Activated naive CD8-positive, alpha-beta T cell (primary cell): ENCODE data around the gene MED27.

Experiments
- H3K27ac Mint-ChIP-seq: one replicate; pipeline ENCODE4 v1.8.0; 2021; ENCODE audit warnings: mixed read lengths
- H3K27me3 Mint-ChIP-seq: one replicate; pipeline ENCODE4 v1.8.0; 2021; ENCODE audit warnings: mixed read lengths
- H3K36me3 Mint-ChIP-seq: one replicate; pipeline ENCODE4 v1.8.0; 2021; ENCODE audit warnings: mixed read lengths
- H3K4me1 Mint-ChIP-seq: one replicate; pipeline ENCODE4 v1.8.0; 2021; ENCODE audit warnings: low read depth, mixed read lengths
- H3K4me3 Mint-ChIP-seq: one replicate; pipeline ENCODE4 v1.8.0; 2021; ENCODE audit warnings: mild to moderate bottlenecking, mixed read lengths
- H3K9me3 Mint-ChIP-seq: one replicate; pipeline ENCODE4 v1.8.0; 2021; ENCODE audit warnings: low read depth, mixed read lengths

MED27 gene

GRCh38 chr9:131880833-131881583, 198.7 kb downstream of the MED27 start:
- Mint-ChIP-seq H3K4me3 (no peak overlapping the region), H3K4me1 (peaks cover 13% of the 10 kb centered on the region), H3K36me3 (peaks cover 6% of the 10 kb centered on the region), H3K27ac (no peak overlapping the region), H3K9me3 (no peaks in the 10 kb centered on the region), H3K27me3 (no peaks in the 10 kb centered on the region)

DNA sequence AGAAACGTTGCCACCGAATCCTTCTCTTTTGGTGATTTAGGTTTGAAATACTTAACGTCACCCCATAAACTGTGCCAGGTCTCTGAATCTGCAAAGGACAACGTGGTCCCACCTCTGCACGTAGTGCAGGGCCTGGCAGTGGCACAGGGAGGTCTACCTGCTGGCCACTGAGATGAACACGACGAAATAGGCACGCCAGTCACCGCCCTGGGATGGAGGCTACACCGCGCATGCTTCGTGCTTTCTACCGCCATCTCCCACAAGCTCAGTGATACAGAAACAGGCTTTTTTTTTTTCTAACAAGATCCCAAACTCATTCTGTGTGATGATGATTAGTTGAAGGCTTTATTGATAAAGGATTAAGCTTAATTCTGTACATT, 199.8 kb downstream of the MED27 start:
- H3K9me3 Mint-ChIP-seq = no peaks in the 10 kb centered on the region
- no peak overlapping the region for H3K4me3 Mint-ChIP-seq
- H3K27ac Mint-ChIP-seq = no peak overlapping the region
- H3K27me3 Mint-ChIP-seq = no peaks in the 10 kb centered on the region
- peaks cover 6% of the 10 kb centered on the region for H3K36me3 Mint-ChIP-seq
- H3K4me1 Mint-ChIP-seq = peaks cover 13% of the 10 kb centered on the region

DNA sequence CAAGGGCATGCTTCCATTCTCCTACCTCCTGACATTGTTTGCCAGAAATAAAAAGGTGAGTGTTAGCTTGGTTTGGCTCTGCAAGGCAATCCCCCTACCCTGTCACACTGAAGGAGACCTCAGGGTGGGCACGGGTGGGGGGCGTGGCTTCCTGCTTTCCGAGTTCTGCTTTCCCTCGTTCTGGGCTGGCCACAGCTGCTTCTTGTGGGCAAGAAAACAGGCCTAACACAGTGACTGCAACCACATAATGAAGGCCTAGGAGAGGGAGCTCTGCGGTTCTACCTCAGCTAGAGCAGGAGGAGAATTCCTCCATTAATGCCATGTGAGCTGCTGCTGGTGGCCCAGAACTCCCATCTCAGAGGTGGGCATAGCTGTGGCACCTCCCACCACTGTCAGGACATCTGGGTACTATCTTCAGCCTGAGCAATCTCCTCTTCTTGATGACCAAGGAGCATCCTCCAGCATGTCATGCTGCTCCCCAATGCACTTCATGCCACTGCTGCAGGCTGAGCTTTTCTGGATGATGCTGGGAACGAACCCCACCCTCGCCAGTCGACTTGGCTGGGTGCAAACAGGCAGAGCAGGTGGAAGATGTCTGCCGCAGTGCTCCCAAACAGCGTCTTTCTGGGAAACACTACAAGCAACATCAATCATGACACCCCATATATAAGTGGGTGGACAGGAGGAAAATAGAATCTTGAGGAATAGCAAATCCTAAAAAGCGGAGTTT, 200.3 kb downstream of the MED27 start:
- Mint-ChIP-seq H3K4me1 (peaks cover 13% of the 10 kb centered on the region), H3K4me3 (no peak overlapping the region), H3K36me3 (peaks cover 6% of the 10 kb centered on the region), H3K27ac (no peak overlapping the region), H3K9me3 (no peaks in the 10 kb centered on the region), H3K27me3 (no peaks in the 10 kb centered on the region)

DNA sequence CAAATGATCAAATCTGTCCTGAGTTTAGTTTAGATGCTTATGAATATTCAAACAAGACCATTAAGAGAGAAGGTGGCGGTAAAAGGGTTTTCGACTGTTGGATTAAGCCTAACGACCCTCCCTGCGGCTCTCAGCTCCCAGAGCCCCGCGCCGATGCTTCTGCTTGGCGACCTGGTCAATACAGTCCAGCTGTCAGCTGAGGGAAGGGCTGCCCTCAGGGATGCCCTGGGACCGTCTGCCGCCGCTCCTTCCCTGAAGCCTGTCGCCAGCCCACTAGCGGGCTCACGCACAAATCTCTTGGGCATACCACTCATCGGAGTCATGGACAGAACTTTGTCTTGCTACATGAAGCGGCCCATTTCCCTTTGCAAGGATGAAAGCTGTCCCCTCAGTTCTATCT, 203.2 kb downstream of the MED27 start:
- no peak overlapping the region for H3K4me3 Mint-ChIP-seq
- H3K9me3 Mint-ChIP-seq = no peaks in the 10 kb centered on the region
- H3K27me3 Mint-ChIP-seq = no peaks in the 10 kb centered on the region
- no peak overlapping the region for H3K27ac Mint-ChIP-seq
- H3K4me1 Mint-ChIP-seq = peaks cover 13% of the 10 kb centered on the region
- H3K36me3 Mint-ChIP-seq = peaks cover 4% of the 10 kb centered on the region

DNA sequence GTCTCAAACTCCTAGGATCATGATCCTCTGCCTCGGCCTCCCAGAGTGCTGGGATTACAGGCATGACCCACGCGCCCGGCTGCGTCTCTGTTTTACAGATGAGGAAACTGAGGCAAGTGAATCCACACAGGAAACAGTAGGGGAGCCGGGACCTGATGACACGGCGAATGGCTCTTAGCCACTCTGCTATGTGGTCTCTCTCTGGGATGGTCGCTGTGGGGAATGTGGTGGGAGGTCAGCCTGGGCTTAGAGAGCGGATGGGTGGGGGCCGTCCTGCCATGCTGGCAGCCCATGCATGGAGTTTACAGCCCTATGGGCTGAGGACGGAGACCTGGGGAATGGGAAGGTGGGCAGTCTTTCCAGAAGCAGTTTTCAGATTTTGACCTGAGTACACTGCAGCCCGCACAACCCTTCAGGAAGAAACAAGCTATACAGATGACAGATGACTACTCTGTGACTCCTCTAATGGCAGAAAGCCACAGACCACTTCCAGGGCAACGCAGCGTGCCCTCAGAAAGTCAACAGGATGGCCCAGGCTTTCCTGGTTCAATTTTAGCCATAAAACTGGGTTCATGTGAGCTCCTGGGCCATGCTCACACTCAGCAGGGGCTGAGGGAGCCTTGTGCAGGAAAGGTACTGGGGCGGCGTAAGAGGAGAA, 203.7 kb downstream of the MED27 start:
- Mint-ChIP-seq H3K4me1 (peaks cover 13% of the 10 kb centered on the region), H3K27me3 (no peaks in the 10 kb centered on the region), H3K9me3 (no peaks in the 10 kb centered on the region), H3K36me3 (peaks cover 4% of the 10 kb centered on the region), H3K4me3 (no peak overlapping the region), H3K27ac (no peak overlapping the region)

DNA sequence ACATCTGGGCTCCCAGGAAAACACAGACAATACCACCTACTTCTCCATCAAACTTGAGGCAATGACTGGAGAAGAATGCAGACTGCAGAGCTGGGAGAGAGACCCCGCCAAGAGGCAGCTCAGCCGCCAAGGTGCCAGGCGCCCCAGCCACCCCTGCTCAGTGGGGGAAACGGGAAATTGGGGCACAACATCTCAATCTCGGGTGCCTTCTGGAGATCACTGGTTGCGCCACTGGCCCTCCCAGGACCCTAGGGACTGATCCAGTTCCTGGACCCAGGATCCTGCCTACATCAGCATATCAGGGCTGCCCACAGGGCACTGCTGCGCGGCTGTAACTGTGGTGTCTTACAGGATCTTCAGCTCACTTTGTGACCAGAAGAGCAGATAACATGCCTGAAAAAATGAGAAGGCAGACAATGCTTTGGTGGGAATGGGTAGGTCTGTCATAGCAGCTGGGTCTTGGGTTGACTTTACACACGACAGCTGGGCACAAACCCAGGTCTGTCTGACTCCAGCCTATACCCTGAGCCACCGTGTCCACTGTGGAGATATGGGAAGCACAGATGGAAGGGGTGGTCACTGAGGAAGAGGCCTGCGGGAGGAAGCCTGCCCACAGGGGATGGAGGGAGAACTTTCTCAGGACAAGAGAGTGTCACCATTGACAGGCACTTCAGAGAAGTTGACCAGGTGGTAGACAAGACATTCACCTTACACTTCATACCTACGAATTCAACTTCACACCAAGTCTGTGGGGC, 204.6 kb downstream of the MED27 start:
- Mint-ChIP-seq H3K27ac (no peak overlapping the region), H3K4me3 (no peak overlapping the region), H3K9me3 (no peaks in the 10 kb centered on the region), H3K36me3 (peaks cover 4% of the 10 kb centered on the region), H3K27me3 (no peaks in the 10 kb centered on the region), H3K4me1 (peaks cover 13% of the 10 kb centered on the region)

- Mint-ChIP-seq H3K36me3 (peaks cover 4% of the 10 kb centered on the region), H3K4me3 (no peak overlapping the region), H3K9me3 (no peaks in the 10 kb centered on the region), H3K27me3 (no peaks in the 10 kb centered on the region), H3K4me1 (peaks cover 11% of the 10 kb centered on the region), H3K27ac (no peak overlapping the region)
Measured at GRCh38 chr9:131874447-131874846, 205.2 kb downstream of the MED27 start.

GRCh38 chr9:131873891-131874440, 205.7 kb downstream of the MED27 start:
- Mint-ChIP-seq H3K9me3 (no peaks in the 10 kb centered on the region), H3K27ac (no peak overlapping the region), H3K27me3 (no peaks in the 10 kb centered on the region), H3K4me1 (peaks cover 10% of the 10 kb centered on the region), H3K4me3 (no peak overlapping the region), H3K36me3 (peaks cover 4% of the 10 kb centered on the region)

GRCh38 chr9:131873335-131873734, 206.3 kb downstream of the MED27 start:
- Mint-ChIP-seq H3K9me3 (no peaks in the 10 kb centered on the region), H3K36me3 (peaks cover 4% of the 10 kb centered on the region), H3K27me3 (no peaks in the 10 kb centered on the region), H3K27ac (no peak overlapping the region), H3K4me3 (no peak overlapping the region), H3K4me1 (peaks cover 10% of the 10 kb centered on the region)

GRCh38 chr9:131872702-131873101, 207.0 kb downstream of the MED27 start:
- peaks cover 4% of the 10 kb centered on the region for H3K36me3 Mint-ChIP-seq
- H3K4me3 Mint-ChIP-seq = no peak overlapping the region
- H3K9me3 Mint-ChIP-seq = no peaks in the 10 kb centered on the region

DNA sequence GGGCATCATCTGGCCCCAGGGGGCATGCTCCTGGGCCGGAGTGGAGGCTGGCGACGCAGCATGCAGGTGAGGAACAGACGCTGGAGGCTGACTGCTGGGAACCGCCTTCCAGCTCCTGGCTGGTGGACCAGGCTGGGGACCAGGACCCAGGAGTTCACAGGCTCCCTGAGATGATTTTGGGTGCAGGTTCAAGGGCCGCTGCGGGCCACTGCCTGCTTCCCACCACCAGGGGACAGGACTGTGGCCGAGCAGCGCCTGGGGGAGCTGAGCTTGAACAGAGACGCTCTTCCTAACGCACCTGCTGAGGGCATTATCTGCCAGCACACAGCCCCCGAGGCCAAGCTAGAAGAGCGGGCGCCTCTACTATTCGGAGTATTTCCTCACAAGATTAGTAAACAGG, 207.7 kb downstream of the MED27 start:
- Mint-ChIP-seq H3K4me1 (peaks cover 9% of the 10 kb centered on the region), H3K27ac (no peak overlapping the region), H3K4me3 (no peak overlapping the region)

More at GRCh38 chr9:131872702-131873101, 207.0 kb downstream of the MED27 start:
- no peaks in the 10 kb centered on the region for H3K27me3 Mint-ChIP-seq
- peaks cover 10% of the 10 kb centered on the region for H3K4me1 Mint-ChIP-seq
- H3K27ac Mint-ChIP-seq = no peak overlapping the region

GRCh38 chr9:131870156-131870555, 209.5 kb downstream of the MED27 start:
- H3K9me3 Mint-ChIP-seq = no peaks in the 10 kb centered on the region
- H3K4me3 Mint-ChIP-seq = no peak overlapping the region
- H3K27ac Mint-ChIP-seq = no peak overlapping the region
- H3K27me3 Mint-ChIP-seq = no peaks in the 10 kb centered on the region
- H3K36me3 Mint-ChIP-seq = peaks cover 2% of the 10 kb centered on the region
- no peaks in the 10 kb centered on the region for H3K4me1 Mint-ChIP-seq

More for the DNA sequence above, 207.7 kb downstream of the MED27 start:
- Mint-ChIP-seq H3K36me3 (peaks cover 5% of the 10 kb centered on the region), H3K9me3 (no peaks in the 10 kb centered on the region), H3K27me3 (no peaks in the 10 kb centered on the region)

- H3K4me3 Mint-ChIP-seq = no peak overlapping the region
- H3K27ac Mint-ChIP-seq = no peak overlapping the region
- no peaks in the 10 kb centered on the region for H3K9me3 Mint-ChIP-seq
- H3K27me3 Mint-ChIP-seq = no peaks in the 10 kb centered on the region
- no peaks in the 10 kb centered on the region for H3K4me1 Mint-ChIP-seq
- H3K36me3 Mint-ChIP-seq = peaks cover 2% of the 10 kb centered on the region
Measured at GRCh38 chr9:131869348-131869747, 210.3 kb downstream of the MED27 start.

DNA sequence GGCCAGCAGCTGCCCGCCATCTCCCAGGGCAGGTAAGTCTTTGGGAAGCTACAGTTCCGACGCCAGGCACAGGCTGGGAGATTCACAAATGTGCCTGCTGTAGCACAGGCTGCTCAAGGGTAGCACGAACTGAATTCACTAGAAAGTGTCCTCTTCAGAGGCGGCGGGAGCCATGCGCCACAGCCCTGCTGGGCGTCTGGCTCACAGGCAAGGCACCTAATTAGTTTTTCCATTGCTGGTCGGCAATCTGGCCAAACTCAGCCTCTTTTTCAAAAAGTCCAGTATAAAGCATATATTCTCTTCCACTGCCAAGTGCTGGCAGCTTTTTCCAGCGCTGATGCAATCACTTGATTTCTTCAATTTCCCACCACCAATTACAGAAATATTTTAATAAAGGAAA, 210.9 kb downstream of the MED27 start:
- Mint-ChIP-seq H3K27ac (no peak overlapping the region), H3K9me3 (no peaks in the 10 kb centered on the region), H3K4me3 (no peak overlapping the region), H3K4me1 (no peaks in the 10 kb centered on the region), H3K27me3 (no peaks in the 10 kb centered on the region), H3K36me3 (peaks cover 2% of the 10 kb centered on the region)
